Brain microvascular endothelial cell (primary cell): Measurements from ENCODE around the gene TSC22D1.

ENCODE experiments used
- DNase-seq: peaks from one replicate; pipeline ENCODE4 v3.0.0-alpha.2; 2020
- H3K27ac ChIP-seq: fragments of 250-450 bp; sonication (Bioruptor Pico); 2 replicates; pipeline ENCODE4 v1.5.1; 2020; ENCODE audit warnings: mild to moderate bottlenecking, moderate library complexity
- H3K27me3 ChIP-seq: fragments of 250-450 bp; sonication (Bioruptor Pico); replicated peaks from 2 replicates; pipeline ENCODE4 v1.5.1; 2020; ENCODE audit warnings: mild to moderate bottlenecking
- H3K36me3 ChIP-seq: fragments of 250-450 bp; sonication (Bioruptor Pico); replicated peaks from 2 replicates; pipeline ENCODE4 v1.5.1; 2020; ENCODE audit warnings: mild to moderate bottlenecking
- H3K4me3 ChIP-seq: 2 replicates; pipeline ENCODE4 v1.5.1; 2011; ENCODE audit warnings: low read depth, mild to moderate bottlenecking, control low read depth, low read length, moderate library complexity
- CTCF ChIP-seq: IDR thresholded peaks from 2 replicates; pipeline ENCODE4 v1.5.1; 2011; ENCODE audit warnings: low read depth, mild to moderate bottlenecking, moderate library complexity, low read length, control low read depth, inconsistent platforms; ENCODE audit errors: missing control alignments
- in situ Hi-C: cut with HindIII; loops from 2 replicates; pipeline ENCODE4 v1.10.0; 2017; ENCODE audit warnings: low sequenced_read_pairs, low pct_ligation_motif_present

Gene TSC22D1

GRCh38 chr13:44555207-44555606 lies 20.9 kb downstream of the TSC22D1 start:
- H3K36me3 ChIP-seq = peaks cover 5% of the 10 kb centered on the region
- H3K27me3 ChIP-seq = no peaks in the 10 kb centered on the region
- no peak overlapping the region for H3K4me3 ChIP-seq
- DNase-seq = no peak
- no peak overlapping the region for H3K27ac ChIP-seq
- in situ Hi-C loops = no loop called here
- TF ChIP-seq CTCF = no peak

GRCh38 chr13:44549476-44549875 lies 26.7 kb downstream of the TSC22D1 start:
- no peak overlapping the region for H3K27ac ChIP-seq
- in situ Hi-C loops = no loop called here
- no peak for TF ChIP-seq CTCF
- no peaks in the 10 kb centered on the region for H3K27me3 ChIP-seq
- DNase-seq = no peak
- H3K36me3 ChIP-seq = peaks cover 5% of the 10 kb centered on the region
- H3K4me3 ChIP-seq = no peak overlapping the region

- Histone ChIP-seq H3K4me3 (no peak overlapping the region), H3K27ac (no peak overlapping the region), H3K27me3 (no peaks in the 10 kb centered on the region), H3K36me3 (peaks cover 5% of the 10 kb centered on the region)
- in situ Hi-C loops = no loop called here
- DNase-seq = no peak
- no peak for TF ChIP-seq CTCF
These were observed 30.0 kb downstream of the TSC22D1 start for GRCh38 chr13:44546164-44546563.

- Histone ChIP-seq H3K4me3 (no peak overlapping the region), H3K27me3 (no peaks in the 10 kb centered on the region), H3K27ac (no peak overlapping the region), H3K36me3 (peaks cover 5% of the 10 kb centered on the region)
- TF ChIP-seq CTCF = no peak
- in situ Hi-C loops = no loop called here
- DNase-seq = no peak
These were observed 32.8 kb downstream of the TSC22D1 start for GRCh38 chr13:44543369-44543768.

GRCh38 chr13:44542361-44542760 lies 33.8 kb downstream of the TSC22D1 start:
- no peak for TF ChIP-seq CTCF
- no peak overlapping the region for H3K27ac ChIP-seq
- no peak overlapping the region for H3K4me3 ChIP-seq
- peaks cover 5% of the 10 kb centered on the region for H3K36me3 ChIP-seq
- no peaks in the 10 kb centered on the region for H3K27me3 ChIP-seq
- in situ Hi-C loops = no loop called here
- DNase-seq = no peak

- Histone ChIP-seq H3K27me3 (no peaks in the 10 kb centered on the region), H3K36me3 (peaks cover 4% of the 10 kb centered on the region), H3K4me3 (no peak overlapping the region), H3K27ac (no peak overlapping the region)
- in situ Hi-C loops = no loop called here
- no peak for TF ChIP-seq CTCF
- no peak for DNase-seq
These were observed 34.5 kb downstream of the TSC22D1 start for GRCh38 chr13:44541601-44542000.
